Duodenal mucosa (tissue), 2 donors: ENCODE measurements around the gene GBP3.
"Not testable (repeated sequence)": the region's sequence is repeated elsewhere in the genome, so short reads cannot be mapped to it uniquely, and the experiment has no call there.

Experiments used
- H3K27ac ChIP-seq: one replicate; pipeline ENCODE4 v1.7.0; 2013; ENCODE audit warnings: low read depth, low read length
- H3K27me3 ChIP-seq, 2 donors: one replicate each; pipeline ENCODE4 v1.7.0; 2013; ENCODE audit warnings: low read length in 2 of 2, control low read depth in 1 of 2; ENCODE audit not compliant: insufficient read depth in 2 of 2, control insufficient read depth in 1 of 2
- H3K36me3 ChIP-seq, 2 donors: one replicate each; pipeline ENCODE4 v1.7.0; 2013; ENCODE audit warnings: low read length in 2 of 2, control low read depth in 1 of 2; ENCODE audit not compliant: insufficient read depth in 2 of 2, control insufficient read depth in 1 of 2
- H3K4me1 ChIP-seq, 2 donors: one replicate each; pipeline ENCODE4 v1.7.0; 2013; ENCODE audit warnings: low read length in 2 of 2, control low read depth in 1 of 2; ENCODE audit not compliant: insufficient read depth in 2 of 2, control insufficient read depth in 1 of 2
- H3K4me3 ChIP-seq, 2 donors: one replicate each; pipeline ENCODE4 v1.7.0; 2013; ENCODE audit warnings: low read length in 2 of 2, low read depth in 1 of 2
- H3K9ac ChIP-seq, 2 donors: one replicate each; pipeline ENCODE4 v1.7.0; 2013; ENCODE audit warnings: low read length in 2 of 2, low read depth in 1 of 2
- H3K9me3 ChIP-seq, 2 donors: one replicate each; pipeline ENCODE4 v1.7.0; 2013; ENCODE audit warnings: low read length in 2 of 2, control low read depth in 1 of 2; ENCODE audit not compliant: control insufficient read depth in 1 of 2

Gene GBP3

DNA sequence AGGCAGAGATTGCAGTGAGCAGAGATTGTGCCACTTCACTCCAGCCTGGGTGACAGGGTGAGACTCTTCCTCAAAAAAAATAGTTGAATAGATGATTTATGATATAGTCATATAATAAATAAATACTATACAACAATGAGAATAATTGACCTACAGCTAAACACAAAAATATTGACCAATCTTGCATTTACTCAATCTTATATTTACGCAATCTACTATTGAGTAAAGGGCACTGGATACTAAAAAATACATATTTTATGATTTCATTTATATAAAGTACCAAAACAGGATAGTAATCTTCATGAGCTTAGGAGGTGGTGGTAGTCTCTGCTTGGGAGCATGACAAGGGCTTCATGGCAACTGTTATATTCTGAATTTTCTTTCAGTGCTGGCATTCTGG, 19.1 kb upstream of the GBP3 start:
- Histone ChIP-seq H3K4me1 (peaks cover 3 to 14% of the 10 kb centered on the region in 2 donors), H3K27me3 (no peaks in the 10 kb centered on the region), H3K36me3 (no peaks in the 10 kb centered on the region), H3K4me3 (no peak overlapping the region), H3K9ac (no peak overlapping the region), H3K9me3 (peaks cover 4 to 7% of the 10 kb centered on the region in 2 donors), H3K27ac (no peak overlapping the region)

DNA sequence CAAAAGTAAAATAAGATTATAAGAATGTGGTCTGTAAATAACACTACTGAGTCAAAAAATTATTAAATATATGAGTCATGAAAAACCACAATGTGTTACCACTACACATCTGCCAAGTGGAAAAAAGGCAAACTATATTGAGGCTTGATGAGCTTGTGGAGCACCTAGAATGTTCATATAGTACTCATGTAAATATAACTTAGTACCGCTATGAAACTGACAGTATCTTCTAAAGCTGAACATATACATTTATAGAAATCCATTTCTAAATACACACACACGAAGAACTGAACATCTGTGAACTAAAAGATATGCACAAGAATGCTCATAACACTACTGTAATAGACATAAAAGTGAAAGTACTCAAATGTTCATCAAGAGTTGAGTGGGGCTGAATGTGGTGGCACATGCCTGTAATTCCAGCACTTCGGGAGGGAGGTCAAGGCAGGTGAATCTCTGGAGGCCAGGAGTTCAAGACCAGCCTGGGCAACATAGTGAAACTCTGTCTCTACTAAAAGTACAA, 18.5 kb upstream of the GBP3 start:
- Histone ChIP-seq H3K36me3 (no peaks in the 10 kb centered on the region), H3K9ac (no peak overlapping the region), H3K9me3 (peaks cover 4 to 7% of the 10 kb centered on the region in 2 donors), H3K27ac (no peak overlapping the region), H3K4me1 (peaks cover 3 to 8% of the 10 kb centered on the region in 2 donors), H3K27me3 (no peaks in the 10 kb centered on the region), H3K4me3 (no peak overlapping the region)

DNA sequence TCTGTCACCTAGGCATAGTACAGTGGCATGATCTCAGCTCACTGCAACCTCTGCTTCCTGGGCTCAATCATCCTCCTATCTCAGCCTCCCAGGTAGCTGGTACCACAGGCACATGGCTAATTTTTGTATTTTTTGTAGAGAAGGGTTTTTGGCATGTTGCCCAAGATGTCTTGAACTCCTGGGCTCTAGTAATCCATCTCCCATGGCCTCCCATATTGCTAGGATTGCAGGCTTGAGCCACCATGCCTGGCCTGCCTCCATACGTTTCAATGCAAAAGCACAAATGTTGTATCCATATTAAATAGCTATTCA, 17.6 kb upstream of the GBP3 start:
- no peak overlapping the region for H3K9ac ChIP-seq
- no peaks in the 10 kb centered on the region for H3K27me3 ChIP-seq
- H3K9me3 ChIP-seq = peaks cover 4 to 7% of the 10 kb centered on the region in 2 donors
- H3K4me1 ChIP-seq = no peaks in the 10 kb centered on the region
- H3K36me3 ChIP-seq = no peaks in the 10 kb centered on the region
- no peak overlapping the region for H3K27ac ChIP-seq
- no peak overlapping the region for H3K4me3 ChIP-seq

DNA sequence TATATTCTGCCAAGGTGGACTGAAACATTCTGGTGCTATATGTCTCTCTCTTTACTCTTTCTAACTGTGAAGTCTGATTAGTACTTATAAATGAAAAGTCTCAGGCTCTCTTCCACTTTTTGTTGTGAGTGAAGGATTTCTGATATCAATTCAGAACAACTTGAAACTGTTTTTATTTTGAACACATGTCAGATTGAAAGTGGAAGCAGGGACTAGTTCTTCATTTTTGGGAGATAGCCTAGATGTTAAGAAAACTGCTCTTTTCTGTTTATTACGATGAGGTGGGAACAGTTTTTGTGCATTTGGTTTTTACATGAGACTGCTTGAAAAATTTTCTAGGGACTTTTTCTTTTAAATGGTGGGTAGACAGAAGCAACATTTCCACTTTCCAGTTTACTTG, 14.5 kb upstream of the GBP3 start:
- no peaks in the 10 kb centered on the region for H3K4me1 ChIP-seq
- no peak overlapping the region for H3K27ac ChIP-seq
- no peaks in the 10 kb centered on the region for H3K27me3 ChIP-seq
- no peaks in the 10 kb centered on the region for H3K9me3 ChIP-seq
- H3K4me3 ChIP-seq = no peak overlapping the region
- H3K36me3 ChIP-seq = no peaks in the 10 kb centered on the region
- no peak overlapping the region for H3K9ac ChIP-seq

DNA sequence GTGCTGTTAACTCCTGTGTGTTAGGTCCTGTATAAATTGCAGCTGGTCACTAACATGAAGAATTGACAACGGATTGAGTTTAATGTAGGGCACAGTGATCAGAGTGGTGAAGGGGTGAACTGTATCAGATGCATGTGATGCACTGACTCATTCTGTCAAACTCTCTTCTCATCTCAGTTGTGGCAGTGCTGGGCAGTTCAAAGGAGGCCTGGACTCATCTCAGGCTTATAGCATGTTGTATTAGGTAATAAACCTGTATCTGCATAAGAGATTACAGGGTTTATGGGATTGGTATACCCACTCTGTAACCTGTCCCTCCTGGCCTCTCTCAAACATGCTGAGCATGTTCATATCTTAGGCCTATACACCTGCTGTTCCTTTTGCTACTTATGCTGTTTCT, 12.4 kb upstream of the GBP3 start:
- Histone ChIP-seq H3K4me1 (no peaks in the 10 kb centered on the region), H3K27ac (no peak overlapping the region), H3K4me3 (no peak overlapping the region), H3K36me3 (no peaks in the 10 kb centered on the region), H3K9me3 (no peaks in the 10 kb centered on the region), H3K27me3 (no peaks in the 10 kb centered on the region), H3K9ac (no peak overlapping the region)

DNA sequence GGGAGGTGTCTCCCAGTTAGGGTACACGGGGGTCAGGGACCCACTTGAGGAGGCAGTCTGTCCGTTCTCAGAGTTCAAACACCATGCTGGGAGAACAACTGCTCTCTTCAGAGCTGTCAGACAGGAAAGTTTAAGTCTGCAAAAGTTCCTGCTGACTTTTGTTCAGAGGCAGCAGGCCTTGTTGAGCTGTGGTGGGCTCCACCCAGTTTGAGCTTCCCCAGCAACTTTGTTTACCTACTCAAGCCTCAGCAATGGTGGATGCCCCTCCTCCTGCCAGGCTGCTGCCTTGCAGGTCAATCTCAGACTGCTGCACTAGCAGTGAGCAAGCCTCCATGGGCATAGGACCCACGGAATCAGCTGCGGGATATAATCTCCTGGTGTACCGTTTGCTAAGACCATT, 11.3 kb upstream of the GBP3 start:
- H3K27me3 ChIP-seq, H3K36me3 ChIP-seq, H3K4me3 ChIP-seq, H3K9me3 ChIP-seq, H3K9ac ChIP-seq, H3K4me1 ChIP-seq, H3K27ac ChIP-seq: not testable (repeated sequence)

DNA sequence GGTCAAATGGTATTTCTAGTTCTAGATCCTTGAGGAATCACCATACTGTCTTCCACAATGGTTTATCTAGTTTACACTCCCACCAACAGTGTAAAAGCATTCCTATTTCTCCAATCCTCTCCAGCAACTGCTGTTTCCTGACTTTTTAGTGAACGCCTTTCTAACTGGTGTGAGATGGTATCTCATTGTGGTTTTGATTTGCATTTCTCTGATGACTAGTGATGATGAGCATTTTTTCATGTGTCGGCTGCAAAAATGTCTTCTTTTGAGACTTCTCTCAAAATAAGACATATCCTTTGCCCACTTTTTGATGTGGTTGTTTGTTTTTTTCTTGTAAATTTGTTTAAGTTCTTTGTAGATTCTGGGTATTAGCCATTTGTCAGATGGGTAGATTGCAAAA, 6.4 kb upstream of the GBP3 start:
- H3K9ac ChIP-seq, H3K27ac ChIP-seq, H3K4me3 ChIP-seq, H3K9me3 ChIP-seq, H3K4me1 ChIP-seq, H3K27me3 ChIP-seq, H3K36me3 ChIP-seq: not testable (repeated sequence)

DNA sequence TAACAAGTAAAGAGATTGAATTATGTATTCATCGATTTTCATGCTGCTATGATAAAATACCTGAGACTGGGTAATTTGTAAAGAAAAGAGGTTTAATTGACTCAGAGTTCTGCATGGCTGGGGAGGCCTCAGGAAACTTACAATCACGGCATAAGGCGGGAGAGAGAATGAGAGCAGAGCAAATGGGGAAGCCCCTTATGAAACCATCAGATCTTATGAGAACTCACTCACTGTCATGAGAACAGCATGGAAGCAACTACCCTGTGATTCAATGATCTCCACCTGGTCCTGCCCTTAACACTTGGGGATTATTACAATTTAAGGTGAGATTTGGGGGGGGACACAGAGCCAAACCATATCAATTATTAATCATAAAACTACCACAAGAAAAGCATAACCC, 3.3 kb upstream of the GBP3 start:
- no peak overlapping the region for H3K4me3 ChIP-seq
- H3K36me3 ChIP-seq = no peaks in the 10 kb centered on the region
- no peaks in the 10 kb centered on the region for H3K27me3 ChIP-seq
- H3K9me3 ChIP-seq = no peaks in the 10 kb centered on the region
- no peak overlapping the region for H3K27ac ChIP-seq
- H3K9ac ChIP-seq = no peak overlapping the region
- H3K4me1 ChIP-seq = peaks cover 10 to 11% of the 10 kb centered on the region in 2 donors

DNA sequence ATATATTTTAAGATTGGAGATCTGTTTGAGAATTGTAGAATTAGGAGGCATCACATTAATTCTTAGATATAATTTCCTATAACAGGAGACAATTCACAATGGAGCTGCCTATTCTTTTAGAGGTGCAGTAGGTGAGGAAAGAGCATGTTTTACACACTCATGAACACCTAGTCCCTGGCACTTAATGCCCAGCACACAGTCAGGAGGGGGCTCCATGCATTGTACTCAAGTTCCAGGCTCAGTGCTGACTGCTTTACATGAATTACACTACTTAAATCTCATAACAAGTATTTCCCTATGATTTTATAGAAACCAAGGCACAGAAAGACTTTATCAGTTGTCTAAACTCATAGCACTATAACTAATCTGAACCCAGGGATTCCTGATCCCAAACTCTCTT, 360 bp upstream of the GBP3 start:
- Histone ChIP-seq H3K9me3 (no peaks in the 10 kb centered on the region), H3K4me3 (peak overlapping the region; percentile 69 to 85), H3K27me3 (no peaks in the 10 kb centered on the region), H3K36me3 (peaks cover 7 to 9% of the 10 kb centered on the region in 2 donors), H3K27ac (peak overlapping the region; percentile 77), H3K9ac (peak overlapping the region; percentile 60 to 79), H3K4me1 (peaks cover 13 to 27% of the 10 kb centered on the region in 2 donors)

DNA sequence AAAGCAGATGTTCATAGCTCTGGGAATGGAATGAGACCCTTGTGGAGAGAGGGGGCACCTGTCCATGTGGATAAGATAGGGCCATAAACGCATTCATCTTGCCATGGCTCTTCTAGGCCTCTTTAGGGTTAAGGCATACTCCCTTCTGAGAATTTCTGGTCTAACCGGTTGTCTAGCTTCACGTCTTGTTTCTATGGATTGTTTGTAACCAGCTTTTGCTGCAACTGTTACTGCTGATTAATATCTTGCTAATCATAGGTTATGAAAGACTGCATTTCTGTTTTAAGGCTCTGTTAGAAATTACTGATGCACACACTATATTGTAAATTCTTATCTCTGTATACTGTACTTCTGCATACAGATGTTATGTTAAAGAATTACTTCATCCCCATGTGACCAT, 4.3 kb downstream of the GBP3 start:
- H3K27me3 ChIP-seq, H3K9ac ChIP-seq, H3K27ac ChIP-seq, H3K4me3 ChIP-seq, H3K9me3 ChIP-seq: not testable (repeated sequence)
- peaks cover 13 to 27% of the 10 kb centered on the region in 2 donors for H3K4me1 ChIP-seq
- H3K36me3 ChIP-seq = peaks cover 23 to 41% of the 10 kb centered on the region in 2 donors

DNA sequence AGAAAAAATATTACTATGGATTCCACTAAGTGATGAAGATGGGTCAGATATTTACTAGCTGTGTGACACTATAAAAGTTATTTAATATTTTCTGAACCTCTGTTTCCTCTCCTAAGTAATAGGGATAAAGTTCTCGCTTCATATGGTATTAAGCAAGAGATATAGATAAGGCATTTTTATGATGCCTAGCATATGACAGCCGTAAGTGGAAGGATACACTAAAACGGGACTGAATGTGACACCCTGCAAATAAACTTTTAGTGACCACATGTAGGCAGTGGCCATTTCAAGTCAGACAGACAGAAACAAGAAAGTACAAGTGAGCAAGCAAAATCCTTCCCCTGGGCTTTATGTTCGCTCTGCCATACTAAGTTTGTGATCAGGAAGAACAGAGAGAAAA, 14.2 kb downstream of the GBP3 start:
- Histone ChIP-seq H3K27me3 (no peaks in the 10 kb centered on the region), H3K9me3 (no peaks in the 10 kb centered on the region), H3K4me3 (no peak overlapping the region), H3K9ac (no peak overlapping the region), H3K27ac (no peak overlapping the region), H3K36me3 (peaks cover 40 to 59% of the 10 kb centered on the region in 2 donors), H3K4me1 (peaks cover 3 to 5% of the 10 kb centered on the region in 2 donors)
